Measurements from ENCODE around the gene KRTAP1-1. TPM values are rescaled to one million over a fixed set of nuclear protein-coding genes. Genes with fewer than 3 reads are reported as not detected.
"Not testable (repeated sequence)": the region's sequence is repeated elsewhere in the genome, so short reads cannot be mapped to it uniquely, and the experiment has no call there.

KRTAP1-1 gene
- total RNA-seq, 2 donors from 2014 or later: 1.4 TPM; not detected in 1

DNA sequence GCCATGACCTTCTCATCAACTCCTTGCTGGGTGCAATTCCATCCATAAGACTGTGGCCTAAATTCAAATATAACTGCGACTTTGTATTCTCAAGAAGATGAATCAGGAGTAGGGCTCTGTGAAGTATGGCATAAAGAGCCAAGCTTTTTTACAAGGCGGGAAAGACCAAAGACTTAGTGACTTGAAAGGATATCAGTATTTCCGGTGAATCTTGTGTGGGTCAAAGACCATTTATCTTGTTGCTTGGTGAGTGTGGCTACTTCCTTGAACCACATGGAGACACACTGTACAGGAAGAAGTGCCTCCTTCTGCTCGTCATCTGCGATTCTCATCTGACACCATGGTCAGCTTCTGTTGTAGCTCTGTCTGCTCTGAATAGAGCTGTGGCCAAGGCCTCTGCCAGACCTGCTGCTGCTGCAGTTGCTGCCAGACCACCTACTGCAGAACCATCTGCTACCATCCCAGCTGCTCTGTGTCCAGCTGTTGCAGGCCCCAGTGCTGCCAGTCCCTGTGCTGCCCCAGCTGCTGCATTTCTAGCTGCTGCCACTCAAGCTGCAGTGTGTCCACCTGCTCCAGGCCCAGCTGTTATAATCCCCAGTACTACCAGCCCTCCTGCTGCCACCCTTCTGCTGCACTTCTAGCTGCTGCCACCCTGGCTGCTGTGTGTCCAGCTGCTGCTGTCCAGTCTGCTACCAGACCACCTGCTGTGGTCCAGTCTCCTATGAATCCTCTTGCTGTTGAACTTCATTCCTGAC, 30.5 kb upstream of the KRTAP1-1 start:
- Histone ChIP-seq H3K36me3 (no peaks in the 10 kb centered on the region), H3K27ac (no peak overlapping the region), H3K4me3 (no peak overlapping the region), H3K4me1 (replicated peaks) (no peaks in the 10 kb centered on the region), H3K9me3 (no peaks in the 10 kb centered on the region), H3K27me3 (replicated peaks; ENCODE audit: insufficient read depth) (no peaks in the 10 kb centered on the region)
- no peak for DNase-seq (ENCODE audit: low spot score)
- intact Hi-C loops (cut with DNase I): no loop called here
- TF ChIP-seq, protein P1, sequence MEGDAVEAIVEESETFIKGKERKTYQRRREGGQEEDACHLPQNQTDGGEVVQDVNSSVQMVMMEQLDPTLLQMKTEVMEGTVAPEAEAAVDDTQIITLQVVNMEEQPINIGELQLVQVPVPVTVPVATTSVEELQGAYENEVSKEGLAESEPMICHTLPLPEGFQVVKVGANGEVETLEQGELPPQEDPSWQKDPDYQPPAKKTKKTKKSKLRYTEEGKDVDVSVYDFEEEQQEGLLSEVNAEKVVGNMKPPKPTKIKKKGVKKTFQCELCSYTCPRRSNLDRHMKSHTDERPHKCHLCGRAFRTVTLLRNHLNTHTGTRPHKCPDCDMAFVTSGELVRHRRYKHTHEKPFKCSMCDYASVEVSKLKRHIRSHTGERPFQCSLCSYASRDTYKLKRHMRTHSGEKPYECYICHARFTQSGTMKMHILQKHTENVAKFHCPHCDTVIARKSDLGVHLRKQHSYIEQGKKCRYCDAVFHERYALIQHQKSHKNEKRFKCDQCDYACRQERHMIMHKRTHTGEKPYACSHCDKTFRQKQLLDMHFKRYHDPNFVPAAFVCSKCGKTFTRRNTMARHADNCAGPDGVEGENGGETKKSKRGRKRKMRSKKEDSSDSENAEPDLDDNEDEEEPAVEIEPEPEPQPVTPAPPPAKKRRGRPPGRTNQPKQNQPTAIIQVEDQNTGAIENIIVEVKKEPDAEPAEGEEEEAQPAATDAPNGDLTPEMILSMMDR (IDR thresholded peaks at IDR 0.05): no peak
- TF ChIP-seq POLR2A (IDR thresholded peaks at IDR 0.05) (no peak), POLR2AphosphoS5 (IDR thresholded peaks at IDR 0.05) (no peak)
- 88% methylated on average over 5 of the region's 5 CpGs for WGBS

DNA sequence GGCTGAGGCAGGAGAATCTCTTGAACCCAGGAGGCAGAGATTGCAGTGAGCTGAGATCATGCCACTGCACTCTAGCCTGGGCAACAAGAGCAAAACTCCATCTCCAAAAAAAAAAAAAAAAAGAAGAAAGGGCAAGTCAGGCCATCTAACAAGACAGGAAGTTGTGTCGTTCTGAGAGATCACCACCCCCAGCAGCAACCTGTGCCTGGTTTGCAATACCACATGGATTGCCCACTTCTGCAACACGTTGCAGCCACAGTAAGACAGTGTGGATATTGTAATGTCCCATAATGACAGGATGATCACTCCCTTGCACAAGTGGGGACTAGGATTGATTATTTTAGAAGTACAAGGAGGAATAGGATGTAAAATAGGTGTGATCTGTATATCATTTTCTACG, 27.8 kb upstream of the KRTAP1-1 start:
- Histone ChIP-seq H3K27me3 (replicated peaks; ENCODE audit: insufficient read depth) (no peaks in the 10 kb centered on the region), H3K4me1 (replicated peaks) (no peaks in the 10 kb centered on the region), H3K36me3 (no peaks in the 10 kb centered on the region), H3K9me3 (no peaks in the 10 kb centered on the region), H3K27ac (no peak overlapping the region), H3K4me3 (no peak overlapping the region)
- intact Hi-C loops (cut with DNase I): no loop called here
- DNase-seq (ENCODE audit: low spot score): no peak
- 89% methylated on average over 3 of the region's 3 CpGs for WGBS
- TF ChIP-seq POLR2A (IDR thresholded peaks at IDR 0.05): no peak
- TF ChIP-seq, protein P1 (IDR thresholded peaks at IDR 0.05): no peak
- TF ChIP-seq POLR2AphosphoS5 (IDR thresholded peaks at IDR 0.05): no peak

DNA sequence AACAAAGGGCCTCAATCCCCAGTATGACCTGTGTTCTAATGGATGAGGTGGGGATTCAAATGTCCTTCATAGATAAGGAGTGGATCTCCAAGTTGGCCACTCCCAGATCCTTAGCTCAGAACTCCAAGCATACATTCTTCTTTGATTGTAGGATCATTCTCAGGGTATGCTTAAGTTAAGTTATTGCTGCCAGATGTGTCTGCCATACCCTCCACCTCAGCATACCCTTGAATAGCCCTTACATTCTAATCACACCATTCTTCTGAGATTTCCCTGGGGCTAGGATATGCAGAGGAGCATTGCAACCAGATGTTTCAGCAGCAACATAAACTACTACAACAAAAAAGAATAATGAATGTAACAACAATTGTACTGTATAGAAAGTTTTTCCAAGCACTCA, 26.0 kb upstream of the KRTAP1-1 start:
- Histone ChIP-seq H3K27me3 (replicated peaks; ENCODE audit: insufficient read depth) (no peaks in the 10 kb centered on the region), H3K9me3 (no peaks in the 10 kb centered on the region), H3K4me1 (replicated peaks) (no peaks in the 10 kb centered on the region), H3K4me3 (no peak overlapping the region), H3K36me3 (no peaks in the 10 kb centered on the region), H3K27ac (no peak overlapping the region)
- TF ChIP-seq POLR2A (IDR thresholded peaks at IDR 0.05): no peak
- TF ChIP-seq, protein P1 (IDR thresholded peaks at IDR 0.05): no peak
- TF ChIP-seq POLR2AphosphoS5 (IDR thresholded peaks at IDR 0.05): no peak
- intact Hi-C loops (cut with DNase I): no loop called here
- DNase-seq (ENCODE audit: low spot score): no peak

GRCh38 chr17:41065829-41066624, 24.8 kb upstream of the KRTAP1-1 start, which contains the start of gene KRTAP2-4:
KRTAP2-4 (minus strand) TSS chr17:41065879; CDS start chr17:41065845, 34 bp downstream.
- no peaks in the 10 kb centered on the region for H3K4me1 ChIP-seq (replicated peaks)
- TF ChIP-seq, protein P1 (IDR thresholded peaks at IDR 0.05): no peak
- no peak within 1 kb of the TSS for H3K4me3 ChIP-seq
- intact Hi-C loops (cut with DNase I): no loop called here
- H3K27me3 ChIP-seq (replicated peaks; ENCODE audit: insufficient read depth): no peaks in the 10 kb centered on the region
- DNase-seq (ENCODE audit: low spot score): no peak
- no peaks in the 10 kb centered on the region for H3K9me3 ChIP-seq
- 91% methylated on average over 6 of the region's 6 CpGs for WGBS
- H3K36me3 ChIP-seq: no peaks in the 10 kb centered on the region
- H3K27ac ChIP-seq: no peak within 1 kb of the TSS

GRCh38 chr17:41065016-41065689, 23.9 kb upstream of the KRTAP1-1 start:
- H3K27me3 ChIP-seq (replicated peaks; ENCODE audit: insufficient read depth); H3K9me3 ChIP-seq; intact Hi-C loops (cut with DNase I); H3K4me3 ChIP-seq; H3K27ac ChIP-seq; H3K36me3 ChIP-seq; DNase-seq (ENCODE audit: low spot score); H3K4me1 ChIP-seq (replicated peaks): not testable (repeated sequence)
- 67% methylated on average over 8 of the region's 16 CpGs for WGBS

Data from prostate gland (tissue), 2 donors.